B cell (primary cell): ENCODE data around the gene ARHGAP4. TPM values are rescaled to one million over a fixed set of nuclear protein-coding genes. Genes with fewer than 3 reads are reported as not detected.

ENCODE experiments used
- ATAC-seq: fragments of 200-7000 bp; cut with Tn5 transposase; one replicate; pipeline ENCODE4 v1.10.0; 2021; ENCODE audit warnings: low read depth, mild to moderate bottlenecking, moderate number of reproducible peaks, moderate library complexity
- CTCF ChIA-PET: fragments of 350-600 bp; sonication (Branson Sonifier 250); formaldehyde crosslinking; loops from one replicate; lab custom pipeline; 2021; ENCODE audit warnings: antibody characterized with exemption, inconsistent platforms; lab: Charles Lee
- POLR2A ChIA-PET: fragments of 350-600 bp; sonication (Branson Sonifier 250); formaldehyde crosslinking; loops from one replicate; lab custom pipeline; 2021; ENCODE audit warnings: antibody characterized with exemption; lab: Charles Lee
- DNase-seq: peaks from one replicate; pipeline ENCODE4 v3.0.0; 2013
- H2AFZ ChIP-seq: 2 replicates; pipeline ENCODE4 v1.6.1; 2012; ENCODE audit warnings: mild to moderate bottlenecking, low read depth, low read length; ENCODE audit not compliant: insufficient read depth, poor library complexity, severe bottlenecking
- H3K27ac ChIP-seq, 2 donors: 1 replicate in 1 of 2; 2 replicates in 1 of 2; pipeline ENCODE4 v1.5.1; 2012 to 2013; ENCODE audit warnings: low read length in 2 of 2, mild to moderate bottlenecking in 2 of 2, moderate library complexity in 1 of 2
- H3K27me3 ChIP-seq, 4 experiments: fragments of 200-600 bp in 1 of 4; sonication (generic) in 1 of 4; replicated peaks in 1 of 4; 1 replicate in 2 of 4; 2 replicates in 2 of 4; pipeline versions ENCODE4 v1.6.1 to v1.7.0; 2013 to 2016; ENCODE audit warnings: low read length in 3 of 4, mild to moderate bottlenecking in 2 of 4, mixed read lengths in 1 of 4, moderate library complexity in 1 of 4; ENCODE audit not compliant: insufficient read depth in 4 of 4, control insufficient read depth in 3 of 4; ENCODE audit errors: control extremely low read depth in 1 of 4
- H3K36me3 ChIP-seq, 2 experiments: replicated peaks in 1 of 2; 1 replicate in 1 of 2; 2 replicates in 1 of 2; pipeline versions ENCODE4 v1.6.1 to v1.7.1; 2013; ENCODE audit warnings: low read length in 1 of 2; ENCODE audit not compliant: insufficient read depth in 2 of 2, control insufficient read depth in 1 of 2; ENCODE audit errors: control extremely low read depth in 1 of 2, extremely low read depth in 1 of 2
- H3K4me1 ChIP-seq, 2 donors: fragments of 200-600 bp in 1 of 2; sonication (generic) in 1 of 2; 1 replicate in 1 of 2; 2 replicates in 1 of 2; pipeline versions ENCODE4 v1.5.1 to v1.6.1; 2013 to 2017; ENCODE audit warnings: low read length in 2 of 2; ENCODE audit not compliant: control insufficient read depth in 2 of 2, insufficient read depth in 2 of 2
- H3K4me2 ChIP-seq: replicated peaks from 2 replicates; pipeline ENCODE3; 2012; ENCODE audit warnings: mild to moderate bottlenecking, low read depth, low read length; ENCODE audit not compliant: poor library complexity, severe bottlenecking
- H3K4me3 ChIP-seq, 5 experiments: fragments of 200-600 bp in 1 of 5; sonication (generic) in 1 of 5; 1 replicate in 3 of 5; 2 replicates in 2 of 5; pipeline versions ENCODE4 v1.5.1 to v1.7.0; 2011 to 2016; ENCODE audit warnings: low read length in 4 of 5, mild to moderate bottlenecking in 4 of 5, low read depth in 2 of 5, control low read depth in 1 of 5, moderate library complexity in 1 of 5; ENCODE audit not compliant: insufficient read depth in 1 of 5; ENCODE audit errors: control extremely low read depth in 1 of 5, extremely low read depth in 1 of 5
- H3K79me2 ChIP-seq: fragments of 200-600 bp; sonication (generic); one replicate; pipeline ENCODE4 v1.6.0; 2016; ENCODE audit warnings: low read length; ENCODE audit not compliant: control insufficient read depth, insufficient read depth
- H3K9ac ChIP-seq: fragments of 200-600 bp; sonication (generic); 2 replicates; pipeline ENCODE4 v1.6.1; 2017; ENCODE audit warnings: mild to moderate bottlenecking, low read length, moderate library complexity
- H3K9me3 ChIP-seq, 3 donors: one replicate each; pipeline versions ENCODE4 v1.6.1 to v1.7.1; 2013; ENCODE audit warnings: low read length in 2 of 3; ENCODE audit not compliant: control insufficient read depth in 2 of 3, insufficient read depth in 1 of 3; ENCODE audit errors: control extremely low read depth in 1 of 3
- H4K20me1 ChIP-seq: 2 replicates; pipeline ENCODE4 v1.6.0; 2012; ENCODE audit warnings: mild to moderate bottlenecking, low read length; ENCODE audit not compliant: insufficient read depth, control insufficient read depth, poor library complexity, severe bottlenecking
- H3K27ac Mint-ChIP-seq: one replicate; pipeline ENCODE4 v1.8.0; 2021; ENCODE audit warnings: mixed read lengths
- H3K27me3 Mint-ChIP-seq: one replicate; pipeline ENCODE4 v1.8.0; 2021; ENCODE audit warnings: mixed read lengths
- H3K4me1 Mint-ChIP-seq: one replicate; pipeline ENCODE4 v1.8.0; 2021; ENCODE audit warnings: mixed read lengths
- H3K4me3 Mint-ChIP-seq: one replicate; pipeline ENCODE4 v1.8.0; 2021; ENCODE audit warnings: mixed read lengths
- H3K9me3 Mint-ChIP-seq: one replicate; pipeline ENCODE4 v1.8.0; 2022; ENCODE audit warnings: mixed read lengths; ENCODE audit not compliant: insufficient read depth
- CTCF ChIP-seq: fragments of 200-600 bp; IDR thresholded peaks from one replicate; pipeline ENCODE4 v1.8.0; 2022; ENCODE audit warnings: antibody characterized with exemption, mild to moderate bottlenecking
- EZH2 ChIP-seq: IDR thresholded peaks from 2 replicates; pipeline ENCODE4 v1.6.1; 2012; ENCODE audit warnings: borderline replicate concordance, low read depth, mild to moderate bottlenecking, moderate library complexity, low read length; ENCODE audit not compliant: insufficient read depth, poor library complexity, severe bottlenecking
- WGBS: methylation state at CpG from one replicate; pipeline ENCODE4 v1.1.5; 2013; ENCODE audit warnings: missing lambda C conversion rate; ENCODE audit not compliant: insufficient coverage; 5-methylcytosine and 5-hydroxymethylcytosine counted together
- intact Hi-C: fragments of 100-400 bp; cut with micrococcal nuclease; formaldehyde crosslinking; loops from one replicate; pipeline ENCODE4 v1.10.0; 2022
- polyA plus RNA-seq: library from polyadenylated mRNA; depleted of rRNA; stranded (reverse); fragments of >200 nt; gene quantifications from 2 replicates; pipeline ENCODE4 v1.2.3, GENCODE V29; 2012
- total RNA-seq, 2 donors: library from RNA; stranded (reverse); fragments of 120-200 nt in 1 of 2; gene quantifications; 1 replicate in 1 of 2; 2 replicates in 1 of 2; pipeline versions ENCODE4 v1.2.3 to v1.2.4, GENCODE V29; 2013 to 2022

Gene ARHGAP4
- total and polyA plus RNA-seq, 2 donors (not counting 1 experiment from before 2014, with no cell fraction given): 242 to 711 TPM

GRCh38 chrX:153963546-153963945 is 37.5 kb upstream of the ARHGAP4 start:
- ChIA-PET CTCF (no interaction called here), POLR2A (no interaction called here)
- no peak for ATAC-seq
- Histone ChIP-seq H3K27ac (no peak overlapping the region), H3K4me2 (no peak overlapping the region), H3K9me3 (no peaks in the 10 kb centered on the region), H3K36me3 (peaks cover 0 to 61% of the 10 kb centered on the region in 2 experiments), H3K4me1 (peaks cover 30 to 39% of the 10 kb centered on the region in 2 donors), H3K4me3 (no peak overlapping the region), H4K20me1 (peaks cover 65% of the 10 kb centered on the region), H3K79me2 (peaks cover 83% of the 10 kb centered on the region), H3K27me3 (no peaks in the 10 kb centered on the region), H3K9ac (no peak overlapping the region), H2AFZ (no peak overlapping the region)
- DNase-seq: no peak
- intact Hi-C loops: loop anchor here (10.0 kb wide), 1 partner anchor 1019 kb away; no protein-coding TSS in a partner anchor
- no peak overlapping the region for H3K27ac Mint-ChIP-seq
- TF ChIP-seq EZH2 (no peak), CTCF (no peak)
- H3K4me1 Mint-ChIP-seq: peaks cover 28% of the 10 kb centered on the region
- WGBS: 100% methylated on average over 6 of the region's 12 CpGs
- H3K9me3 Mint-ChIP-seq: no peaks in the 10 kb centered on the region
- no peaks in the 10 kb centered on the region for H3K27me3 Mint-ChIP-seq
- no peak overlapping the region for H3K4me3 Mint-ChIP-seq

GRCh38 chrX:153961292-153961691 is 35.2 kb upstream of the ARHGAP4 start:
- no peak overlapping the region for H3K9ac ChIP-seq
- H2AFZ ChIP-seq: no peak overlapping the region
- H3K9me3 Mint-ChIP-seq: no peaks in the 10 kb centered on the region
- peaks cover 9 to 17% of the 10 kb centered on the region in 2 donors for H3K4me1 ChIP-seq
- no peaks in the 10 kb centered on the region for H3K27me3 ChIP-seq
- no peak for ATAC-seq
- CTCF ChIA-PET: interaction anchor here (1.5 kb wide), 1 partner anchor 53 kb away, joined by 3 read pairs; no protein-coding TSS in a partner anchor
- no peak for TF ChIP-seq CTCF
- no peak for TF ChIP-seq EZH2
- peaks cover 61% of the 10 kb centered on the region for H3K79me2 ChIP-seq
- no peaks in the 10 kb centered on the region for H3K9me3 ChIP-seq
- H3K36me3 ChIP-seq: peaks cover 0 to 67% of the 10 kb centered on the region in 2 experiments
- H3K4me2 ChIP-seq: no peak overlapping the region
- no peak overlapping the region for H3K27ac Mint-ChIP-seq
- H3K4me1 Mint-ChIP-seq: peaks cover 10% of the 10 kb centered on the region
- no peak overlapping the region for H3K4me3 ChIP-seq
- WGBS: 100% methylated on average over 3 of the region's 11 CpGs
- no peak for DNase-seq
- intact Hi-C loops: loop anchor here (10.0 kb wide), 1 partner anchor 1016 kb away; no protein-coding TSS in a partner anchor
- H3K27me3 Mint-ChIP-seq: no peaks in the 10 kb centered on the region
- POLR2A ChIA-PET: no interaction called here
- no peak overlapping the region for H3K4me3 Mint-ChIP-seq
- H3K27ac ChIP-seq: no peak overlapping the region
- H4K20me1 ChIP-seq: peaks cover 44% of the 10 kb centered on the region
